ENCODE data around the gene LINC00632. TPM values are rescaled to one million over a fixed set of nuclear protein-coding genes. Genes with fewer than 3 reads are reported as not detected.

The LINC00632 gene
- polyA plus RNA-seq, 2 of the 4 experiments (the other 2 are of a cell fraction), result 2.3 to 23.9 TPM

DNA sequence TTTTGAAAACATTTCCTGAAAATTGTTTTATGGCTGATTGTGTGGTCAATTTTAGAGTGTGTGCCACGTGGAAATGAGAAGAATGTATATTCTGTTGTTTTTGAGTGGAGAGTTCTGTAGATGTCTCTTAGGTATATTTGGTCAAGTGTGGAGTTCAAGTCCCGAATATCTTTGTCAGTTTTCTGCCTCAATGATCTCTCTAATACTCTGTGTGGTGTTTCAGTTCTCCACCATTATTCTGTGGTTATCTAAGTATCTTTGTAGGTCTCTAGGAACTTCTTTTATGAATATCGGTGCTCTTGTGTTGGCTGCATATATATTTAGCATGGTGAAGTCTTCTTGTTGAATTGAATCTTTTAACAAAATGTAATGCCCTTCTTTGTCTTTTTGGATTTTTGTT lies 113.3 kb downstream of the LINC00632 start:
- ChIA-PET CTCF (no interaction called here), POLR2A (no interaction called here)
- TF ChIP-seq RCOR1 (IDR thresholded peaks at IDR 0.05; ENCODE audit: low read depth, low read length) (no peak), FOSL2 (IDR thresholded peaks at IDR 0.05) (no peak), FOSL2 (CRISPR knock-in tag; IDR thresholded peaks at IDR 0.05) (no peak), SREBF2 (IDR thresholded peaks at IDR 0.05) (no peak), FOSB (CRISPR knock-in tag; IDR thresholded peaks at IDR 0.05) (no peak), NFE2L2 (conservative IDR thresholded peaks at IDR 0.05; ENCODE audit: low read length) (no peak), NR3C1 (IDR thresholded peaks at IDR 0.05) (no peak), USF2 (IDR thresholded peaks at IDR 0.05) (no peak), RARB (CRISPR knock-in tag; IDR thresholded peaks at IDR 0.05) (no peak), HOXB13 (CRISPR knock-in tag; IDR thresholded peaks at IDR 0.05; ENCODE audit: low read depth) (no peak), HEYL (CRISPR knock-in tag; IDR thresholded peaks at IDR 0.05) (no peak), TFCP2L1 (CRISPR knock-in tag; IDR thresholded peaks at IDR 0.05) (no peak), CHD2 (IDR thresholded peaks at IDR 0.05; ENCODE audit: low read length, partially characterized antibody) (no peak), MAZ (IDR thresholded peaks at IDR 0.05; ENCODE audit: borderline replicate concordance, low read depth, low read length) (no peak), TP53 (CRISPR knock-in tag; IDR thresholded peaks at IDR 0.05) (no peak), MAX (IDR thresholded peaks at IDR 0.05) (no peak), SMC3 (IDR thresholded peaks at IDR 0.05) (no peak), PBX3 (IDR thresholded peaks at IDR 0.05) (no peak), GATA3 (IDR thresholded peaks at IDR 0.05; ENCODE audit: borderline replicate concordance) (no peak), CEBPB (IDR thresholded peaks at IDR 0.05) (no peak)

DNA sequence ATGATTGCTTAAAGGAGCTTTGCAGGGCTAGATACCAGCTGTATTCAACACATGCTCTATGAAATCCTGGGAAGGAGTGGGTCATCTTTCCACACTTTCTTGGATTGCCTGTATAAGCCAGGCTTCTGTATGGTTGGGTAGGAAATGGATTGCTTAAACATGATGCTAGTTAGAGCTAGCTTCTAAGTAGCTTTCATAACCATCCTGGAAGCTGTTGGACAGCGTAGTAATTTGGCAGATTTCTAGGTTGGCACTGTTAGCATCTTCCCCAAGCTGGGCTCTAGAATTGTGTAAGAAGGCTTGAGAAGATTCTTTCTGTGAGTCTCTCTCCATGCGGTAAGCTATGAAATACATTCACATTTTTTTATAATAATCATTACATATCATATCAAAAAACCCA lies 127.3 kb downstream of the LINC00632 start:
- 82% methylated on average over 2 of the region's 2 CpGs for WGBS (ENCODE audit: missing lambda C conversion rate)
- FAIRE-seq (peak; percentile 83), DNase-seq (ENCODE audit: low read depth in 1 of 2, low spot score in 1 of 2) (no peak), ATAC-seq (no peak)
- H3K27ac ChIP-seq, result no peak overlapping the region
- H3K4me3 ChIP-seq, result no peak overlapping the region
- H3K9me3 ChIP-seq, result no peaks in the 10 kb centered on the region
- TF ChIP-seq RFX5 (IDR thresholded peaks at IDR 0.05) (no peak), TP53 (CRISPR knock-in tag; IDR thresholded peaks at IDR 0.05) (no peak), HOXB13 (CRISPR knock-in tag; IDR thresholded peaks at IDR 0.05; ENCODE audit: low read depth) (no peak)
- H3K4me2 ChIP-seq, result no peak overlapping the region
- ChIA-PET CTCF (no interaction called here), POLR2A (no interaction called here)
- no peaks in the 10 kb centered on the region for H3K4me1 ChIP-seq

More for the DNA sequence above, 113.3 kb downstream of the LINC00632 start:
- no peak for FAIRE-seq
- no peak overlapping the region for H3K27ac ChIP-seq
- no peaks in the 10 kb centered on the region for H3K9me3 ChIP-seq
- DNase-seq (ENCODE audit: low read depth in 1 of 2, low spot score in 1 of 2), result no peak
- H3K4me1 ChIP-seq, result no peaks in the 10 kb centered on the region
- ATAC-seq, result no peak
- WGBS (ENCODE audit: missing lambda C conversion rate), result 47% methylated on average over 3 of the region's 3 CpGs
- H3K4me2 ChIP-seq, result no peak overlapping the region
- no peak overlapping the region for H3K4me3 ChIP-seq

Other genes starting within 250 kb of the LINC00632 start
- gene SOX3, start 204.7 kb upstream of the LINC00632 start, polyA plus RNA-seq (2011; rRNA removed), result not detected in 2 replicates
- gene SOX3, start 204.7 kb upstream of the LINC00632 start, polyA plus RNA-seq (2017; fragmentation: RNase III; extraction: RNeasy Plus Mini Kit Qiagen cat#74134 plus additional on column Dnase treatment), result not detected in 3 replicates